Heart left ventricle (tissue), 13 donors: ENCODE data around the gene FAM163A.

Experiments used
- CTCF ChIP-seq, 12 donors: fragments of 200-600 bp; sonication (generic) in 4 of 12; IDR thresholded peaks; one replicate each; pipeline versions ENCODE4 v1.5.0 to v1.8.0; 2018 to 2022; ENCODE audit warnings: antibody characterized with exemption in 12 of 12, mild to moderate bottlenecking in 5 of 12
- POLR2A ChIP-seq, 2 donors: fragments of 450-650 bp; IDR thresholded peaks; one replicate each; pipeline ENCODE4 v1.6.1; 2017; ENCODE audit warnings: antibody characterized with exemption in 2 of 2, mild to moderate bottlenecking in 2 of 2, moderate library complexity in 2 of 2
- donor health status: ischemic (EF 13 %, LVEDD 7.1; RV severe dilation, severe dysfunction).
- donor health status: DM: no; HTN: yes; CAD: no.
- donor health status: DM: no; HTN: no; CAD: no.
- donor health status: ischemic (EF 25% LVEDD 6.9; RV normal size, moderate dysfunction).
- donor health status: ischemic (EF 25% LVEDD 5.7; RV mildly dilated, moderate dysfunction).
- donor health status: ischemic (EF 35%, LVEDD 5.7; RV mildly dilated, moderate dysfunction).
- donor health status: nonischemic (EF 11% LVEDD 7.7; RV severe dilation, severe dysfunction).
- donor health status: DM: yes; HTN: yes; CAD: no.
- donor health status: PGD.
- donor health status: ischemic (EF 29% LVEDD 5.4; RV normal size, mild dysfunction).
- donor health status: nonischemic (EF 23%, LVEDD 6.1; RV moderate dilation, normal function).

GRCh38 chr1:179812501-179813292 lies 69.6 kb downstream of the FAM163A start:
- TF ChIP-seq CTCF (IDR thresholded peaks at IDR 0.05) (no peak), POLR2A (IDR thresholded peaks at IDR 0.05) (no peak)
